CD4-positive, alpha-beta memory T cell (primary cell): ENCODE results near the gene HGS. TPM values are rescaled to one million over a fixed set of nuclear protein-coding genes. Genes with fewer than 3 reads are reported as not detected.

Experiments used
- CTCF ChIA-PET: fragments of 350-600 bp; sonication (Branson Sonifier 250); formaldehyde crosslinking; loops from one replicate; lab custom pipeline; 2021; ENCODE audit warnings: inconsistent platforms; ENCODE audit not compliant: partially characterized antibody; lab: Charles Lee
- POLR2A ChIA-PET: fragments of 350-600 bp; sonication (Branson Sonifier 250); formaldehyde crosslinking; loops from one replicate; lab custom pipeline; 2021; ENCODE audit not compliant: partially characterized antibody; lab: Charles Lee
- DNase-seq, 5 donors: peaks; one replicate each; pipeline versions ENCODE4 v3.0.0 to v3.0.0-alpha.2; 2020 to 2022; ENCODE audit warnings: mixed read lengths in 1 of 5
- H3K27ac ChIP-seq: one replicate; pipeline ENCODE4 v1.7.0; 2013; ENCODE audit warnings: low read depth, low read length
- H3K27me3 ChIP-seq: 2 replicates; pipeline ENCODE4 v1.7.0; 2013; ENCODE audit warnings: mild to moderate bottlenecking, low read length, moderate library complexity; ENCODE audit not compliant: insufficient read depth
- H3K36me3 ChIP-seq: 2 replicates; pipeline ENCODE4 v1.7.0; 2013; ENCODE audit warnings: mild to moderate bottlenecking, low read length, moderate library complexity; ENCODE audit not compliant: insufficient read depth
- H3K4me1 ChIP-seq: 2 replicates; pipeline ENCODE4 v1.7.0; 2013; ENCODE audit warnings: mild to moderate bottlenecking, low read length, moderate library complexity; ENCODE audit not compliant: insufficient read depth
- H3K4me3 ChIP-seq, 2 donors: one replicate each; pipeline ENCODE4 v1.7.0; 2013; ENCODE audit warnings: low read length in 2 of 2, mild to moderate bottlenecking in 1 of 2
- H3K9me3 ChIP-seq, 2 donors: one replicate each; pipeline ENCODE4 v1.7.0; 2013; ENCODE audit warnings: low read length in 2 of 2, control low read depth in 1 of 2; ENCODE audit not compliant: control insufficient read depth in 1 of 2
- H3K27ac Mint-ChIP-seq, 7 donors: one replicate each; pipeline ENCODE4 v1.8.0; 2020 to 2021; ENCODE audit warnings: mixed read lengths in 7 of 7, mild to moderate bottlenecking in 6 of 7, inconsistent platforms in 3 of 7, moderate library complexity in 3 of 7
- H3K27me3 Mint-ChIP-seq, 2 donors: one replicate each; pipeline ENCODE4 v1.8.0; 2020 to 2021; ENCODE audit warnings: mixed read lengths in 2 of 2
- H3K36me3 Mint-ChIP-seq, 2 donors: one replicate each; pipeline ENCODE4 v1.8.0; 2020 to 2021; ENCODE audit warnings: mixed read lengths in 2 of 2, inconsistent platforms in 1 of 2, mild to moderate bottlenecking in 1 of 2
- H3K4me1 Mint-ChIP-seq, 4 donors: one replicate each; pipeline ENCODE4 v1.8.0; 2020 to 2021; ENCODE audit warnings: mixed read lengths in 4 of 4, mild to moderate bottlenecking in 1 of 4
- H3K4me3 Mint-ChIP-seq, 8 donors: one replicate each; pipeline ENCODE4 v1.8.0; 2020 to 2021; ENCODE audit warnings: mixed read lengths in 8 of 8, mild to moderate bottlenecking in 7 of 8, moderate library complexity in 6 of 8, inconsistent platforms in 3 of 8
- H3K9me3 Mint-ChIP-seq, 8 donors: one replicate each; pipeline ENCODE4 v1.8.0; 2020 to 2021; ENCODE audit warnings: mixed read lengths in 8 of 8, mild to moderate bottlenecking in 5 of 8, inconsistent platforms in 3 of 8, moderate library complexity in 1 of 8
- intact Hi-C: fragments of 100-400 bp; cut with micrococcal nuclease; formaldehyde crosslinking; loops from one replicate; pipeline ENCODE4 v1.15.1; 2023
- polyA plus RNA-seq, 2 donors: library from polyadenylated mRNA; unstranded; fragments of 300-500 nt; fragmentation: Illumina TruSeq; gene quantifications; one replicate each; pipeline ENCODE4 v1.2.3, GENCODE V29; 2021
- total RNA-seq, 2 experiments: library from RNA; stranded (reverse); gene quantifications; one replicate each; pipeline ENCODE4 v1.2.3, GENCODE V29; 2021

HGS gene
- total and polyA plus RNA-seq, 4 experiments from 2014 or later, result 18.9 to 206 (median 114) TPM

DNA sequence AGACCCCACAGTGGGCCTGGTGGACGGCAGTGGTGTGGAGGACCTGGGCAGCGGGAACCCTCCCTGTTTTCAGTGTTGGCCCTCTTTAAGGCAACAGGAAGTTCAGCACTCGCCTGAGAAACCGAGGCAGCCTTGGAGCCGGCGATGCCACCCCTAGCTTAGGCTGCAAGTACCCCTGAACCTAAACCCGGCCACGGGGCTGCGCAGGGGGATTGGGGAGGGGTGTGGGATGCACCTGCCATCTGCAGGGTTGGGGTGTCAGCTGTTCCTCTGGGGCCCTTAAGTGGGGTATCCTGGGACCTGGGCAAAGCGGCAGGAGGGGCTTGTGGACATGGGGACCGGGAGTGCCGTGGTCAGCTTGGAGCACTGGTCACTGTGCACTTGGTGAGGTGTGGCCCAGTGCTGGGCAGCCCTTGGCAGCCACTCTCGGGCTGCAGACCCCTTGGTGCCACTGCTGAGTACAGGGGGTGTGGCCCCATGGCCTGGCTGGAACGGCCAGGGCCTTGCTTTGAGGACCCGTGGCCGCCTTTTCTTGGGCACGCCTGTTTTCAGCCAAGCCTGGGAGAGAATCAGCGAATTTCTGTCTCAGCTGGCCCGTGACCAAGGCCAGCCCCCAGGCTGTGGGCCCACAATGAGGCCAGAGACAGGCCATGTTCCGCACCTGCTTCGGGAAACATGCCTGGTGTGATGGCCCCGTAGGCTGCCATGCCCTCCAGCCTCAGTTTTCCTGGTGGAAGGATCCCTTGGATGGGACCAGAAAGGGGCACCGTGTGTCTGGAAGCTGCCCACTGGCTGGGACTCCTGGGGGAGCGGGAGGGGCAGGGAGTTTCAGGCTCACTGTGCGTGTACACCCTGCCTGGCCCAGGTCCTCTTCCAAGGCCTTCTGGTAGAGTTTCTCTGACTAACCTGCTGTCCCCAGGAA is 24.2 kb downstream of the HGS start:
- Histone ChIP-seq H3K4me3 (no peak overlapping the region), H3K4me1 (peaks cover 34% of the 10 kb centered on the region), H3K27ac (no peak overlapping the region), H3K9me3 (no peaks in the 10 kb centered on the region), H3K27me3 (no peaks in the 10 kb centered on the region), H3K36me3 (no peaks in the 10 kb centered on the region)
- Mint-ChIP-seq H3K36me3 (peaks cover 5 to 24% of the 10 kb centered on the region in 2 donors), H3K9me3 (peaks cover 0 to 1% (median 0%) of the 10 kb centered on the region in 8 donors), H3K4me1 (peaks cover 6 to 43% (median 26%) of the 10 kb centered on the region in 4 donors), H3K4me3 (no peak overlapping the region), H3K27me3 (no peaks in the 10 kb centered on the region), H3K27ac (peak overlapping the region in 1 of 7 donors; percentile 13)
- POLR2A ChIA-PET, result interaction anchor here (1.0 to 2.1 kb wide), 2 partner anchors 24 to 27 kb away, joined by 4 to 7 read pairs; partner anchors contain the start of genes ARL16 and HGS
- CTCF ChIA-PET, result no interaction called here
- intact Hi-C loops, result no loop called here
- DNase-seq, result no peak

DNA sequence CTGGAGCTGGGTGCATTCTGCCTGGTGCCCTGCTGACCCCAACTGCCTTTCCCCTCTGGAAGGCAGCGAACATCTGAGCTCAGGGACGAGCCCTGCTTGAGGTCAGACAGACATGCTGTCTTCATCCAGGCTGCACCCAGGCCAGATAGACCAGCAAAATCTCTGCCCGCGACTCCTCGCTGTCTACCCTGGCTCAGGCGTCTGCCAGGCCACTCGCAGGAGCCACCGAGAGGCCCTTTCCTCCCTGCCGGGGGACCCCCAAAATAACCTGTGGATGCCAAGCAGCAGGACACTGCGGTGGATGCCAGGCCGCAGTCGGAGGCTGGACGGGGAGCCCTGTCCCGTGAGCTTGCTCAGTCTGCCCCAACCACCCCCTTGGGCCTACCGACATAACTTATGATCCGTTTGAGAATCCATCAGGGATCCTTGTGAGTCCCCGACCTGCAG is 25.0 kb downstream of the HGS start:
- no peak overlapping the region for H3K4me3 Mint-ChIP-seq
- no peaks in the 10 kb centered on the region for H3K9me3 ChIP-seq
- H3K4me3 ChIP-seq, result no peak overlapping the region
- no peaks in the 10 kb centered on the region for H3K36me3 ChIP-seq
- H3K36me3 Mint-ChIP-seq, result peaks cover 5 to 19% of the 10 kb centered on the region in 2 donors
- ChIA-PET POLR2A (interaction anchor here (1.0 to 2.1 kb wide), 4 partner anchors 24 to 158 kb away, joined by 4 to 7 read pairs (median 4); partner anchors contain the start of genes ARL16 and HGS), CTCF (no interaction called here)
- no peak overlapping the region for H3K27ac Mint-ChIP-seq
- H3K27me3 Mint-ChIP-seq, result no peaks in the 10 kb centered on the region
- H3K27ac ChIP-seq, result no peak overlapping the region
- no peaks in the 10 kb centered on the region for H3K27me3 ChIP-seq
- H3K4me1 ChIP-seq, result peaks cover 38% of the 10 kb centered on the region
- no peaks in the 10 kb centered on the region for H3K9me3 Mint-ChIP-seq
- H3K4me1 Mint-ChIP-seq, result peaks cover 6 to 44% (median 27%) of the 10 kb centered on the region in 4 donors
- intact Hi-C loops, result no loop called here
- no peak for DNase-seq

DNA sequence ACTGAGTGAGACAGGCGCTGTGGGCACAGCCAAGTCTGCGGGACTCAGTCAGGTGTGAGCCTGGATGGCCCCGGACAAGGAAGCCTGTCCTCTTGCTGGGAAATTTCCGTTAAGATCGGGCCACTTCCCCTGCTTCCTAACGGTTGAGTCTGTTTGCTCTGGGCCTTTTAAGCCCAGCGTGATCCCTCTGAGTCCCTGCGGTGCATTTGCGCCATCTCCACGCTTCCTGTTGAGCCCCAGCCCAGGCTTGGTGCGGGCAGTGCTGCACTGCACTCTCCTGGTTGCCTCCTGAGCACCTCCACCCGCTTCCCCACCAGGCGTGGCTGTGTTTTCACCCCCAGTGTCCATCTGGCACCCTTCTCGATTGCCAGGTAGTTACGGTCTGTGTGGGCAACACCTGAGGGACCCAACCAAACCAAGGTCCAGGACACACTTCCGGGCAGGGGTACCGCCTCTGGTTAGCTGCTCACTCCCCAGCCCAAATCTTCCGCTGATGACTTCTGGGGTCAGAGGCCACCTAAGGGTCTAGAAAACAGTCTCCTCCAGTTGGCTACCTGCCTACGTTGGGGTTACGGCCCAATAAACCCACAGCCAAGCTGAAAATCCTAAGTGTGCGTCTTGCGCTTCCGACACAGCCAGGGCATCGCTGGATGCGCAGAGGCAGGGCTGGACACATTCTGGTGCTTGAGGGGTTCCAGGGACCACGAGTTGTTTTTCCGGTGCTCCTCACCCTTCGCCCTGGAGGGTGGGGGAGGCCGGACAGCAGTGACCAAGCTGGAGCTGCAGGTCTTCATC is 26.9 kb downstream of the HGS start:
- no peak overlapping the region for H3K27ac ChIP-seq
- H3K4me1 ChIP-seq, result peaks cover 28% of the 10 kb centered on the region
- peaks cover 3 to 14% of the 10 kb centered on the region in 2 donors for H3K36me3 Mint-ChIP-seq
- H3K4me1 Mint-ChIP-seq, result peaks cover 6 to 29% (median 17%) of the 10 kb centered on the region in 4 donors
- H3K27me3 ChIP-seq, result no peaks in the 10 kb centered on the region
- no peaks in the 10 kb centered on the region for H3K9me3 ChIP-seq
- H3K9me3 Mint-ChIP-seq, result no peaks in the 10 kb centered on the region
- H3K4me3 ChIP-seq, result peak overlapping the region; percentile 2 to 5
- H3K4me3 Mint-ChIP-seq, result peak overlapping the region; percentile 54 to 80 (median 74)
- H3K36me3 ChIP-seq, result no peaks in the 10 kb centered on the region
- intact Hi-C loops, result no loop called here
- no peak for DNase-seq
- H3K27me3 Mint-ChIP-seq, result no peaks in the 10 kb centered on the region
- POLR2A ChIA-PET, result interaction anchor here (0.8 to 1.7 kb wide), 6 partner anchors 8 to 158 kb away, joined by 3 to 13 read pairs (median 4); partner anchors contain the start of genes ARL16, HGS, MCRIP1 and MRPL12
- CTCF ChIA-PET, result no interaction called here
- peak overlapping the region in 6 of 7 donors; percentile 35 to 87 (median 68) for H3K27ac Mint-ChIP-seq

GRCh38 chr17:81711814-81712467 is 28.1 kb downstream of the HGS start, which contains the start of gene SLC25A10:
TSS of gene SLC25A10 (plus strand) at chr17:81712284. CDS start at chr17:81712427, 143 bp downstream.
- H3K27ac ChIP-seq, result peak within 1 kb of the TSS; percentile 38
- peaks cover 5 to 26% (median 16%) of the 10 kb centered on the region in 4 donors for H3K4me1 Mint-ChIP-seq
- peak within 1 kb of the TSS in 5 of 7 donors; percentile 66 to 92 (median 81) for H3K27ac Mint-ChIP-seq
- H3K9me3 Mint-ChIP-seq, result no peaks in the 10 kb centered on the region
- H3K4me1 ChIP-seq, result peaks cover 28% of the 10 kb centered on the region
- CTCF ChIA-PET, result no interaction called here
- H3K36me3 ChIP-seq, result no peaks in the 10 kb centered on the region
- peak within 1 kb of the TSS; percentile 75 to 87 (median 80) for H3K4me3 Mint-ChIP-seq
- H3K9me3 ChIP-seq, result no peaks in the 10 kb centered on the region
- H3K4me3 ChIP-seq, result peak within 1 kb of the TSS; percentile 2 to 58
- intact Hi-C loops, result loop anchor here (1.0 kb wide), 1 partner anchor 9 kb away; the partner anchor contains the start of gene MRPL12
- H3K27me3 ChIP-seq, result no peaks in the 10 kb centered on the region
- DNase-seq, result peak; percentile 76 to 82 (median 80)
- no peaks in the 10 kb centered on the region for H3K27me3 Mint-ChIP-seq
- POLR2A ChIA-PET, result interaction anchor here (0.8 to 1.7 kb wide), 7 partner anchors 9 to 157 kb away, joined by 3 to 13 read pairs (median 4); partner anchors contain the start of genes ARL16, HGS, MCRIP1 and MRPL12
- peaks cover 0 to 4% of the 10 kb centered on the region in 2 donors for H3K36me3 Mint-ChIP-seq

DNA sequence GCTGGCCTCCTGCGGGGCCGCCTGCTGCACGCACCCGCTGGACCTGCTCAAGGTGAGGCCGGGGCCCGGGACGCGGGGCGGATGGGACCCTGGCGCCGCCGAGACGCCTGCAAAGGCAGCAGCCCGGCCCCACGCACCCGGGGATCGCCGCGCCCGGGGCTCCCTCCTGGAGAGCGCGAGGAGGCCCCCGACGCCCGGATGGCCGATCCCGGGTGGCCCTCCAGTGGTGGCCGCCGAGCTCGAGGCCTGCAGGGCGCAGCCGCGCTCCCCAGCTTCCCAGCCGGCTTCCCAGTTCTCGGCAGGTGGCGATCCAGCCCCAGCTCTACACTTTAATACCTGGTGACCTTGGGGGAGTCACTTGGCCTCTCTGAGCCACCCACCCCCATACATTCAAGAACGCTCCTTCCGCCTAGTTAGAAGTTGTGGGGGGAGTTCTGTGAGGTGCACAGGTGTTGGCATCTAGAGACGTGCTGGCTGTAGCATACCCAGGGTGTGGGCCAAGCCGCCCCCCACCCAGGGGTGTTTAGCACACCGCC is 28.7 kb downstream of the HGS start:
- ChIA-PET CTCF (interaction anchor here (1.0 kb wide), 1 partner anchor 121 kb away, joined by 3 read pairs; the partner anchor contains the start of gene MCRIP1), POLR2A (interaction anchor here (0.9 to 1.1 kb wide), 3 partner anchors 17 to 154 kb away, joined by 3 to 4 read pairs (median 3); partner anchors contain the start of gene ARL16)
- H3K27ac Mint-ChIP-seq, result peak overlapping the region in 4 of 7 donors; percentile 56 to 92 (median 82)

More for the DNA sequence above, 28.7 kb downstream of the HGS start:
- H3K27me3 ChIP-seq, result no peaks in the 10 kb centered on the region
- H3K4me1 ChIP-seq, result peaks cover 28% of the 10 kb centered on the region
- H3K36me3 ChIP-seq, result no peaks in the 10 kb centered on the region
- Mint-ChIP-seq H3K4me3 (peak overlapping the region; percentile 75 to 87 (median 80)), H3K4me1 (peaks cover 5 to 26% (median 16%) of the 10 kb centered on the region in 4 donors), H3K36me3 (peaks cover 0 to 2% of the 10 kb centered on the region in 2 donors), H3K9me3 (no peaks in the 10 kb centered on the region), H3K27me3 (no peaks in the 10 kb centered on the region)
- H3K4me3 ChIP-seq, result peak overlapping the region in 1 of 2 donors; percentile 58
- H3K9me3 ChIP-seq, result no peaks in the 10 kb centered on the region
- intact Hi-C loops, result loop anchor here (1.0 kb wide), 1 partner anchor 9 kb away; the partner anchor contains the start of gene MRPL12
- peak in 1 of 5 donors; percentile 11 for DNase-seq
- no peak overlapping the region for H3K27ac ChIP-seq
